H1 (cell line): ENCODE measurements around the gene EN2. TPM values are rescaled to one million over a fixed set of nuclear protein-coding genes. Genes with fewer than 3 reads are reported as not detected.

ENCODE experiments used
- ATF2 ChIP-seq: IDR thresholded peaks from 2 replicates; pipeline ENCODE4 v1.6.1; 2012; ENCODE audit warnings: low read length, inconsistent platforms
- BRCA1 ChIP-seq: IDR thresholded peaks from 2 replicates; pipeline ENCODE4 v1.6.1; 2012; ENCODE audit warnings: low read depth, low read length, improper control_type of control experiment
- CBX5 ChIP-seq: fragments of 300-800, 300-1000 bp; sonication (generic); IDR thresholded peaks from 2 replicates; pipeline ENCODE4 v1.7.1; 2016; ENCODE audit warnings: antibody characterized with exemption, low read length, low read depth
- EP300 ChIP-seq, 2 experiments: IDR thresholded peaks; 1 replicate in 1 of 2; 2 replicates in 1 of 2; pipeline ENCODE4 v1.6.1; 2011 to 2012; ENCODE audit warnings: low read depth in 2 of 2, low read length in 2 of 2, mild to moderate bottlenecking in 2 of 2, borderline replicate concordance in 1 of 2, inconsistent platforms in 1 of 2, moderate library complexity in 1 of 2
- JUND ChIP-seq: IDR thresholded peaks from 2 replicates; pipeline ENCODE4 v1.6.1; 2011; ENCODE audit warnings: mild to moderate bottlenecking, improper control_type of control experiment, low read length
- YY1 ChIP-seq: IDR thresholded peaks from 2 replicates; pipeline ENCODE4 v1.6.1; 2011; ENCODE audit warnings: low read depth, mild to moderate bottlenecking, low read length
- polyA plus RNA-seq, 7 experiments: library from polyadenylated mRNA; depleted of rRNA in 3 of 7; stranded (reverse) in 5 of 7; unstranded in 2 of 7; fragments of >200 nt in 5 of 7; fragments of 200-250 nt in 2 of 7; gene quantifications; 1 replicate in 5 of 7; 2 replicates in 1 of 7; 4 replicates in 1 of 7; pipeline versions ENCODE4 v1.2.1 to v1.2.3, GENCODE V29; 2011 to 2013; ENCODE audit warnings: missing spikeins in 2 of 7, mixed read lengths in 2 of 7
- total RNA-seq: library from RNA; stranded (reverse); fragmentation: NEBNext Ultra II Directional; extraction: Animal tissue kit (Norgen Biotek cat#: 25700); gene quantifications from 2 replicates; pipeline ENCODE4 v1.2.1, GENCODE V29; 2021

The EN2 gene
- total and polyA plus RNA-seq, 2 of the 8 experiments (the other 6 are each of a cell fraction or from before 2014, with no cell fraction given) = not detected

DNA sequence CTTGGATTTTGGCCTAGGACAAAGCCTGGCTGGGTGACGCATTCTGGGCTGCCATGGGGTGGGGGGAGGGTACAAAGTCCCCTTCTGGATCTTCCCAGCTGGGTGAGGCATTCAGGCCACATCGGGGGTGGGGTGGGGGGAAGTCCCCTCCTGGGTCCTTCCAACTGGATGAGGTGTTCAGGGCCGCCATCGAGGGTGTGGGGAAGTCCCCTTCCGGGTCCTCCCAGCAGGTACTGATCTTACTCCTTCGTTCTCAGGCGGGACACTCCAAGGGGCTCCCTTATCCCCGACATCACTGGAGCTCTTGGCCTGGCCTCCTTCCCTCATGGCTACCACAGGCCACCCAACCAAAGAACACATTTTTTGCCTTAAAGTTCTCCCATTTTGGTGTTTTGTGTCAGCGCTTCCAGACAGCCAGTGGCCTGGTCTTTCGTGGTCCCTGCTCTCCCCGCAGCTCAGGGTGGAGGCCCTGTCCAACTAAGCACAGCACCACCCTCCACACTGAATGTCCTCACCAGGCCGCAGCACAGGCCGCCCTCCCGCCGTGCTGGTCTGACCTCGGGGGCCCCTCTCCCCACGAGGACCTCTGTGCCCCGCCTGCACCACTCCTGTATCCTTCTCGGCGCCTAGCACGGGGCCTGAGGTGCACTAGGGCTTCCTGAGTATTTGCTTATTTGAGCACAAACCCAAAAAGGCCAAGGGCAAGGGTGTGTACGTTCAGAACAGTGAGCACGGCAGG is 38.5 kb downstream of the EN2 start (continued):
- TF ChIP-seq ATF2 (no peak), EP300 (IDR thresholded peaks at IDR 0.05; ENCODE audit: borderline replicate concordance in 1 of 2, low read depth in 2 of 2, low read length in 2 of 2) (no peak), JUND (no peak), BRCA1 (no peak), CBX5 (no peak), YY1 (no peak)
